Pulmonary artery endothelial cell (primary cell): ENCODE results near the gene LRRC27. TPM values are rescaled to one million over a fixed set of nuclear protein-coding genes. Genes with fewer than 3 reads are reported as not detected.

Experiments used
- DNase-seq: peaks from one replicate; pipeline ENCODE4 v3.0.0-alpha.2; 2011; ENCODE audit warnings: low read depth, low spot score
- total RNA-seq: library from RNA; depleted of rRNA; stranded (reverse); fragments of >200 nt; gene quantifications from 2 replicates; pipeline ENCODE4 v1.2.3, GENCODE V29; 2014

The LRRC27 gene
- total RNA-seq, 1 donor from 2014 or later, result 9.3 TPM

GRCh38 chr10:132412316-132413192, 80.6 kb downstream of the LRRC27 start:
- no peak for DNase-seq

GRCh38 chr10:132413226-132414205, 81.5 kb downstream of the LRRC27 start:
- DNase-seq, result no peak

- DNase-seq, result no peak
Observed at GRCh38 chr10:132414402-132415016, 82.5 kb downstream of the LRRC27 start.

- DNase-seq, result no peak
Observed at GRCh38 chr10:132415255-132415654, 83.3 kb downstream of the LRRC27 start.

- DNase-seq, result no peak
Observed at GRCh38 chr10:132415956-132416355, 84.0 kb downstream of the LRRC27 start.

- no peak for DNase-seq
Observed at GRCh38 chr10:132416566-132417256, 84.7 kb downstream of the LRRC27 start.

- DNase-seq, result no peak
Observed at GRCh38 chr10:132417257-132417910, 85.4 kb downstream of the LRRC27 start.

GRCh38 chr10:132417957-132418441, 86.0 kb downstream of the LRRC27 start:
- no peak for DNase-seq

GRCh38 chr10:132418527-132419416, 86.8 kb downstream of the LRRC27 start:
- DNase-seq, result no peak

- DNase-seq, result no peak
Observed at GRCh38 chr10:132419538-132420468, 87.8 kb downstream of the LRRC27 start.

- DNase-seq, result no peak
Observed at GRCh38 chr10:132420469-132420980, 88.5 kb downstream of the LRRC27 start.

- DNase-seq, result no peak
Observed at GRCh38 chr10:132420981-132421846, 89.2 kb downstream of the LRRC27 start.

- no peak for DNase-seq
Observed at GRCh38 chr10:132421847-132422751, 90.1 kb downstream of the LRRC27 start.

- no peak for DNase-seq
Observed at GRCh38 chr10:132422903-132423825, 91.2 kb downstream of the LRRC27 start.
